ENCODE data around the gene KCNK2.
"Not testable (repeated sequence)": the region's sequence is repeated elsewhere in the genome, so short reads cannot be mapped to it uniquely, and the experiment has no call there.

The KCNK2 gene

GRCh38 chr1:215156232-215156631 lies 73.7 kb downstream of the KCNK2 start:
- no peak for DNase-seq

- DNase-seq: no peak
Measured at GRCh38 chr1:215160351-215160750, 77.8 kb downstream of the KCNK2 start.

GRCh38 chr1:215163144-215163543 lies 80.6 kb downstream of the KCNK2 start:
- DNase-seq: not testable (repeated sequence)

- DNase-seq: no peak
Measured at GRCh38 chr1:215166886-215167285, 84.3 kb downstream of the KCNK2 start.

- no peak for DNase-seq
Measured at GRCh38 chr1:215181518-215181917, 99.0 kb downstream of the KCNK2 start.

- DNase-seq: no peak
Measured at GRCh38 chr1:215185067-215185620, 102.6 kb downstream of the KCNK2 start.

- no peak for DNase-seq
Measured at GRCh38 chr1:215188302-215188950, 105.9 kb downstream of the KCNK2 start.

GRCh38 chr1:215192306-215192705 lies 109.8 kb downstream of the KCNK2 start:
- DNase-seq: no peak

GRCh38 chr1:215198021-215198420 lies 115.5 kb downstream of the KCNK2 start:
- no peak for DNase-seq

- no peak for DNase-seq
Measured at GRCh38 chr1:215200121-215200520, 117.6 kb downstream of the KCNK2 start.

GRCh38 chr1:215201283-215201682 lies 118.7 kb downstream of the KCNK2 start:
- DNase-seq: no peak

- DNase-seq: no peak
Measured at GRCh38 chr1:215202868-215203267, 120.3 kb downstream of the KCNK2 start.

- no peak for DNase-seq
Measured at GRCh38 chr1:215210167-215210566, 127.6 kb downstream of the KCNK2 start.

- DNase-seq: no peak
Measured at GRCh38 chr1:215215846-215216245, 133.3 kb downstream of the KCNK2 start.

GRCh38 chr1:215219372-215219771 lies 136.8 kb downstream of the KCNK2 start:
- no peak for DNase-seq

GRCh38 chr1:215220346-215220745 lies 137.8 kb downstream of the KCNK2 start:
- DNase-seq: no peak

GRCh38 chr1:215226757-215227156 lies 144.2 kb downstream of the KCNK2 start:
- DNase-seq: no peak

GRCh38 chr1:215228193-215228592 lies 145.7 kb downstream of the KCNK2 start:
- no peak for DNase-seq

- no peak for DNase-seq
Measured at GRCh38 chr1:215241451-215241850, 158.9 kb downstream of the KCNK2 start.

GRCh38 chr1:215243345-215244054 lies 161.0 kb downstream of the KCNK2 start:
- no peak for DNase-seq

- DNase-seq: no peak
Measured at GRCh38 chr1:215250913-215251312, 168.4 kb downstream of the KCNK2 start.

GRCh38 chr1:215251428-215251827 lies 168.9 kb downstream of the KCNK2 start:
- no peak for DNase-seq

GRCh38 chr1:215252164-215252563 lies 169.6 kb downstream of the KCNK2 start:
- no peak for DNase-seq

GRCh38 chr1:215256936-215257679 lies 174.6 kb downstream of the KCNK2 start:
- no peak for DNase-seq

Measured in SIG-M5 (cell line).